HepG2 (cell line): ENCODE data around the gene GCN1. TPM values are rescaled to one million over a fixed set of nuclear protein-coding genes. Genes with fewer than 3 reads are reported as not detected.
A peak's percentile ranks its signal among the peaks of the same experiment; 100 is the strongest.

ENCODE experiments used
- DNMT3B ChIP-seq: conservative IDR thresholded peaks from 2 replicates; pipeline ENCODE4 v1.6.1; 2016; ENCODE audit warnings: missing biosample characterization, control low read depth
- MAZ ChIP-seq, 2 experiments: sonication (generic) in 1 of 2; formaldehyde crosslinking in 1 of 2; IDR thresholded peaks; 2 replicates each; pipeline versions ENCODE4 v1.5.0 to v1.6.1; 2012 to 2020; ENCODE audit warnings: low read depth in 2 of 2, mild to moderate bottlenecking in 2 of 2, borderline replicate concordance in 1 of 2, improper control_type of control experiment in 1 of 2, low read length in 1 of 2, missing genetic modification reagents in 1 of 2, moderate library complexity in 1 of 2
- PAXIP1 ChIP-seq: sonication (generic); formaldehyde crosslinking; conservative IDR thresholded peaks from 2 replicates; pipeline ENCODE4 v1.4.0; 2020; ENCODE audit warnings: mild to moderate bottlenecking, missing genetic modification reagents, moderate library complexity
- RBM39 ChIP-seq: fragments of 200-400 bp; formaldehyde crosslinking; IDR thresholded peaks from one replicate; pipeline ENCODE4 v1.6.1; 2018; ENCODE audit warnings: antibody characterized with exemption, mild to moderate bottlenecking, low read depth, low read length; ENCODE audit not compliant: poor library complexity, severe bottlenecking
- U2AF1 ChIP-seq: fragments of 200-400 bp; formaldehyde crosslinking; optimal IDR thresholded peaks from 2 replicates; pipeline ENCODE3; 2017; ENCODE audit warnings: mild to moderate bottlenecking, low read depth, low read length
- YEATS2 ChIP-seq: sonication (generic); formaldehyde crosslinking; IDR thresholded peaks from 2 replicates; pipeline ENCODE4 v1.4.0; 2020; ENCODE audit warnings: missing genetic modification reagents, borderline replicate concordance
- ZBTB33 ChIP-seq: sonication (generic); formaldehyde crosslinking; IDR thresholded peaks from 2 replicates; pipeline ENCODE4 v1.4.0; 2020; ENCODE audit warnings: missing genetic modification reagents
- ZNF431 ChIP-seq: sonication (generic); formaldehyde crosslinking; IDR thresholded peaks from 2 replicates; pipeline ENCODE4 v1.9.0; 2022; ENCODE audit warnings: missing genetic modification reagents, low read depth, mild to moderate bottlenecking, borderline replicate concordance
- ZNF597 ChIP-seq: sonication (generic); formaldehyde crosslinking; IDR thresholded peaks from 2 replicates; pipeline ENCODE4 v1.5.0; 2020; ENCODE audit warnings: missing genetic modification reagents
- ZNF710 ChIP-seq: sonication (generic); formaldehyde crosslinking; IDR thresholded peaks from 2 replicates; pipeline ENCODE4 v1.5.0; 2020; ENCODE audit warnings: mild to moderate bottlenecking, missing genetic modification reagents, borderline replicate concordance
- ZNF75D ChIP-seq: sonication (generic); formaldehyde crosslinking; IDR thresholded peaks from 2 replicates; pipeline ENCODE4 v1.8.1; 2023; ENCODE audit warnings: missing genetic modification reagents, mild to moderate bottlenecking, borderline replicate concordance
- polyA plus RNA-seq, 8 experiments: library from polyadenylated mRNA; depleted of rRNA in 3 of 8; stranded (reverse) in 7 of 8; unstranded in 1 of 8; fragments of >200 nt; fragmentation: Illumina TruSeq in 4 of 8; extraction: Trizol in 4 of 8; gene quantifications; 2 replicates each; pipeline versions ENCODE4 v1.2.1 to v1.2.3, GENCODE V29; 2011 to 2016; ENCODE audit warnings: low read depth in 4 of 8, missing spikeins in 1 of 8, mixed read lengths in 1 of 8; ENCODE audit not compliant: insufficient read depth in 1 of 8
- total RNA-seq, 5 experiments: library from RNA; depleted of rRNA; stranded (reverse); fragments of >200 nt; fragmentation: Illumina TruSeq; extraction: Trizol; gene quantifications; 2 replicates each; pipeline ENCODE4 v1.2.3, GENCODE V29; 2016; ENCODE audit warnings: low read depth in 1 of 5
- TF ChIP-seq, protein P1 (sequence below): sonication (generic); formaldehyde crosslinking; IDR thresholded peaks from 2 replicates; pipeline ENCODE4; 2020; ENCODE audit warnings: missing genetic modification reagents, mild to moderate bottlenecking, borderline replicate concordance
- TF ChIP-seq, protein P2 (sequence below): fragments of 450-650 bp; IDR thresholded peaks from 2 replicates; pipeline ENCODE4 v1.6.1; 2017

The GCN1 gene
- total and polyA plus RNA-seq, 2 of the 13 experiments (the other 11 are each of a cell fraction or from before 2014, with no cell fraction given) = 58.2 to 83.0 TPM

GRCh38 chr12:120227233-120228040 is 32.9 kb upstream of the GCN1 start (continued):
- TF ChIP-seq PAXIP1 (CRISPR knock-in tag) (no peak), ZNF75D (CRISPR knock-in tag) (no peak), YEATS2 (CRISPR knock-in tag) (no peak), RBM39 (no peak), MAZ (IDR thresholded peaks at IDR 0.05; ENCODE audit: borderline replicate concordance, low read depth, low read length) (peak; percentile 50; the same call in 1 of the 2 replicates), MAZ (CRISPR knock-in tag; IDR thresholded peaks at IDR 0.05; ENCODE audit: low read depth) (no peak), DNMT3B (CRISPR knock-in tag) (no peak; the same call in 1 of the 2 replicates), U2AF1 (no peak), ZNF431 (CRISPR knock-in tag) (no peak), ZNF597 (CRISPR knock-in tag) (no peak), ZBTB33 (CRISPR knock-in tag) (peak; percentile 43; the same call in 1 of the 2 replicates), ZNF710 (CRISPR knock-in tag) (no peak)
- TF ChIP-seq, protein P1, sequence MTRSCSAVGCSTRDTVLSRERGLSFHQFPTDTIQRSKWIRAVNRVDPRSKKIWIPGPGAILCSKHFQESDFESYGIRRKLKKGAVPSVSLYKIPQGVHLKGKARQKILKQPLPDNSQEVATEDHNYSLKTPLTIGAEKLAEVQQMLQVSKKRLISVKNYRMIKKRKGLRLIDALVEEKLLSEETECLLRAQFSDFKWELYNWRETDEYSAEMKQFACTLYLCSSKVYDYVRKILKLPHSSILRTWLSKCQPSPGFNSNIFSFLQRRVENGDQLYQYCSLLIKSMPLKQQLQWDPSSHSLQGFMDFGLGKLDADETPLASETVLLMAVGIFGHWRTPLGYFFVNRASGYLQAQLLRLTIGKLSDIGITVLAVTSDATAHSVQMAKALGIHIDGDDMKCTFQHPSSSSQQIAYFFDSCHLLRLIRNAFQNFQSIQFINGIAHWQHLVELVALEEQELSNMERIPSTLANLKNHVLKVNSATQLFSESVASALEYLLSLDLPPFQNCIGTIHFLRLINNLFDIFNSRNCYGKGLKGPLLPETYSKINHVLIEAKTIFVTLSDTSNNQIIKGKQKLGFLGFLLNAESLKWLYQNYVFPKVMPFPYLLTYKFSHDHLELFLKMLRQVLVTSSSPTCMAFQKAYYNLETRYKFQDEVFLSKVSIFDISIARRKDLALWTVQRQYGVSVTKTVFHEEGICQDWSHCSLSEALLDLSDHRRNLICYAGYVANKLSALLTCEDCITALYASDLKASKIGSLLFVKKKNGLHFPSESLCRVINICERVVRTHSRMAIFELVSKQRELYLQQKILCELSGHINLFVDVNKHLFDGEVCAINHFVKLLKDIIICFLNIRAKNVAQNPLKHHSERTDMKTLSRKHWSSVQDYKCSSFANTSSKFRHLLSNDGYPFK (CRISPR knock-in tag) = no peak
- TF ChIP-seq, protein P2, sequence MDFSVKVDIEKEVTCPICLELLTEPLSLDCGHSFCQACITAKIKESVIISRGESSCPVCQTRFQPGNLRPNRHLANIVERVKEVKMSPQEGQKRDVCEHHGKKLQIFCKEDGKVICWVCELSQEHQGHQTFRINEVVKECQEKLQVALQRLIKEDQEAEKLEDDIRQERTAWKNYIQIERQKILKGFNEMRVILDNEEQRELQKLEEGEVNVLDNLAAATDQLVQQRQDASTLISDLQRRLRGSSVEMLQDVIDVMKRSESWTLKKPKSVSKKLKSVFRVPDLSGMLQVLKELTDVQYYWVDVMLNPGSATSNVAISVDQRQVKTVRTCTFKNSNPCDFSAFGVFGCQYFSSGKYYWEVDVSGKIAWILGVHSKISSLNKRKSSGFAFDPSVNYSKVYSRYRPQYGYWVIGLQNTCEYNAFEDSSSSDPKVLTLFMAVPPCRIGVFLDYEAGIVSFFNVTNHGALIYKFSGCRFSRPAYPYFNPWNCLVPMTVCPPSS = no peak
